ENCODE results near the gene KCNAB1.
A peak's percentile ranks its signal among the peaks of the same experiment; 100 is the strongest.

KCNAB1 gene

DNA sequence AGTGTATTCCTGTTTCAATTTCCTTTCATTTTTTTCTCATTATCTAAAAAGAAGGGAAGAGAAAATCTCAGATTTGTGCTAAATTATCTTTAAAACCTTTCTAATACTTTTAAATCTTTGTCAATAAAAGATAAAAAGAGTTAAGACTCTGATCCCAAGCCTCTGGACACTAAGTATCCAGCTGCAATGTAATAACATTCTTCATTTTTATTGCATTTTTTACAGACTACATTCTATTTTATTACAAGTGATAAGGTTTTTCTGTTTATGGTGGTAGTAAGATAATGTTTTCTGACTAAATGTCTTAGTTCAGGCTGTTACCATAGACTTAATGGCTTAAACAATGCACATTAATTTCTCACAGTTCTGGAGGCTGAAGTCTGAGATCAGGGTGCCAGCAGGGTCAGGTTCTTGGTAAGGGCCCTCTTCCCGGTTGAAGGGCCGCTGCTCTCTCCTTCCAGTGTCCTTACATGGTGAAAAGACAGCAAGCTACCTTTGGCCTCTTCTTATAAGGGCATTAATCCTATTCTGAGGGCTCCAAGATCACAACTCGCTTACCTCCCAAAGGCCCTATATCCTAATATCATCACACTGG, 19.7 kb downstream of the KCNAB1 start:
- DNase-seq: no peak

GRCh38 chr3:156142702-156143101, 22.3 kb downstream of the KCNAB1 start:
- peak; percentile 20 for DNase-seq

DNA sequence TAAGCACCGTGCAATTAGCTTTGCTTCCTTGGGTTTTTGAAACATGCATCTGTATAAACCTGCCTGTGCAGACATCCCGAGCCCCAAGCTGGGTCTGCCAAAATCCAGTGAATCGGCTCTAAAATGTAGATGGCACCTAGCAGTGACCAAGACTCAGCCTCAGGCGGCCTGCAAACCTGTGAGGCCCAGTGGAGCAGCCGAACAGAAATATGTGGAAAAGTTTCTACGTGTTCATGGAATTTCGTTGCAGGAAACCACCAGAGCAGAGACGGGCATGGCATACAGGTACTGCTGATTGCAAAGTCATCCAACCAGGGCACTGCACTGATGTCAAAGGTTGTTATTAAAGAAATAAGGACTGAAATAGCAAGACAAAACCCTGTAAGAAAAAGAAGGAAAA, 22.8 kb downstream of the KCNAB1 start:
- no peak for DNase-seq

GRCh38 chr3:156144060-156144459, 23.7 kb downstream of the KCNAB1 start:
- DNase-seq: no peak

- no peak for DNase-seq
Observed at GRCh38 chr3:156145866-156146265, 25.5 kb downstream of the KCNAB1 start.

- DNase-seq: no peak
Observed at GRCh38 chr3:156148345-156148945, 28.1 kb downstream of the KCNAB1 start.

- no peak for DNase-seq
Observed at GRCh38 chr3:156148946-156149381, 28.6 kb downstream of the KCNAB1 start.

DNA sequence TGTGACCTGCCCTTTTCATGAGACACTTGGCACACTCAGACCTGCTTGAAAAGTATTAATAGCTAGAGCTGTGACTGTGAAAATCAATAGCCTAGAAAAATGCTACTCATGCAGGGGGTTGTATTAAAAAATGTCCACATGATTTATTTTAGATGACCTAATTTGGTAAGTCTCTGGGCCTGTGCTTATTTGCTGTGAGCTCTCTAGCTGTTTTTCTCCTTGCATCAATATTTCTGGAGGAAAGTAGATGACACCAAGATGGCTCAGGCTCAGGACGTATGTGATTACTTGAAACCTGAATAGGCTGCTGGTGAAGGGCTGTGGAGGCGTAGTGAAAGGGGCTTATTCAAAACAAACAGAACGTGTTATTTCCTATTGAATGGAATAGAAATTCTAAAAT, 29.5 kb downstream of the KCNAB1 start:
- peak; percentile 17 for DNase-seq

- DNase-seq: peak; percentile 60
Observed at GRCh38 chr3:156150434-156151066, 30.2 kb downstream of the KCNAB1 start.

DNA sequence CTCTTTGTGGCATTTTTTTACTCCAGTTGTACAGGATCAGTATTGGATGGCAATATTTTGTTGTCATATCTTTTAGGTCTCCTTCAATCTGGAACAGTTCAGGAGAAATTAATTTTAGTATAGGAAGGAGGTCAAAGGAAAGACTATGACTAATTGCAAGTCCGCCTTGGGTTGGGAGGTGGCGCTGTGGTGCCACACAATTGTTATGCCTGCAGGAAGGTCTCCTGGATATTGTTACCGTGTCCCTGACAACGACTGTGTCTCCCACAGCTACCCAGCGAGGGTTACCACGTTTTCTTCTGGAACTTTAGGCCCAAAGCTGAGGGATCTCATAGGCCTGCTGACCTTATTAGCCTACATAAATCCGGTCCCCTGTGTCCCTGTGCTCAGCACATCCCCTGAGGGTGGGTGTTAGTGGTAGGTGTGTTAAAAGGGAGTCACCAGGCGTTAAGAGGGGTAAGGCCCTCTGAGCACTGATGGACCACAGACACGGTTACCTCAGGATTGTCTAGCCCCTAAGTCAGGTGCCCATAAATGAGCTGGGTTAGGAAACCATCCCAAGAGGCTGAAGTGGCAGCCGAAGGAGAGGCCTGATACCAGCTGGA, 31.5 kb downstream of the KCNAB1 start:
- peak; percentile 60 for DNase-seq

- DNase-seq: no peak
Observed at GRCh38 chr3:156158656-156159295, 38.4 kb downstream of the KCNAB1 start.

DNA sequence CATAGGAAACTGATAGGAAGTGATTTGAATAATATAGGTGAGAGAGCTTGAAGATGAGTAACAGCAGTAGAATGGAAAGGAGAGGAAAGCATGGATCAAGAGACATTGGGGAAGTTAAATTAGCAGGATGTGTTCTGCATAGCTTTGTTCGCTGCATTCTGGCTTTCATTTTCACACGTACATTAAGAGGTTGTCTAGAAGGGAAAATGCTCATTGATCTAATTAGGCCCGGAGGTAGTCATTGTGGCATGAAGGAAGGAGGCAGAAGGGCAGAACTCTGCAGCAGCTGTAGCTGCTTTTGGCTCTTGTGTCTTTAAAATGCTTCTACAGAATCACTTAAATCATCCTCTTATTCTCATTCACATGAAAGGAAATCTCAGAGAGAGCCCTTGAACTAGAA, 40.3 kb downstream of the KCNAB1 start:
- DNase-seq: no peak

DNA sequence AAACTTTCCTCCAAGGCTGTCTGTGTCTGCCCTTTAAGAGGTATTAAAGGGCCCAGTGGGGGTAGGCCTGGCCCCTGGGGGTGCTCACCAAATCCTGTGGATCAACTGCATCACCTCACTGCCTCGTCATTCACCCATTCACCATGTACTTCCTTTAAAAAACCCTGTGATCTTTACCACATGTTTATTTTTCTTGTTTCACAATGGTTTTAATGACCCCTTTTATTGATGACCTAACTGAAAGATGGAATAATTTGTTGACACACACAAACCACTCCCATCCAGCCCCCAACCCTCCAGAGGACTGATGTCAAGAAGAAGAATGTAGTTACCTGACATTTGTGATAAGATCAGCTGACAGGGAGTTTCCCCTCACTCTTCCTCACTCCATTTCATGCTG, 40.8 kb downstream of the KCNAB1 start:
- no peak for DNase-seq

DNA sequence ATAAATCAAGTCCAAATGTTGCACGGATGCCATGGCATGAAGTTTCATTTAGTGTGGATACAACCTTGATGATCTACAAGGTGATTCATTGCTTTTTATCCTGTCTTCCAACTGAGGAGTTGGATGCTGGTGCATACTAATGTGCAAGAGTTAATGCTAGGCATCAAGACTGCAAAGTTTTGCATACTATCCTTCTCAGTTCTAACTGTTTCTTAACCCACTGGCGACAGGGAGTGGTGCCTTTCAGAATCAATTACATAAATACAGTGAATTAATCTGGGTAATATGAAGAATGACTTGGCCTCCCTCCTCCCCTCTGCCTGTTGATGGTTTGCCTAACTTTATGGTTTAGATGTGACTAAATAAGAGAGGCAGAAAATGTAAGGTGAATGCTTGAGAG, 43.5 kb downstream of the KCNAB1 start:
- no peak for DNase-seq

DNA sequence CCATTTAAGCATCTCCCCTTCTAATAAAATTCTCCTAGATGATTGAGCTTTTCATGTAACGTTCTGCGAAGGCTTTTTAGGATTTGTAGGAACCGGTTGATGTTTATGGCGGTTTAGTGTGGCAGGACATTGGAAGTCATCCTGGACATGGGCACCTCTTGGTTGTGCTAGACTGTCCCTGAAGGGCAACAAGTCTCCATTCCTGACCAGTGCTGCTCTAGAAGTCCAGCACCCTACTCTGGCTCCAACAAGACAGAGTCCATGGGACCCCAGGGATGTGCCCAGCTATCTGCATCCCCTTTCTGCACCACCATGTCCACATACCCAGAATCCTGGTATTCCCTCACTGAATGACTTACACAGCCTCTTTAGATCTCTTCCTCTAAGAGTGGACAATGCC, 46.4 kb downstream of the KCNAB1 start:
- no peak for DNase-seq

GRCh38 chr3:156170571-156170970, 50.2 kb downstream of the KCNAB1 start:
- no peak for DNase-seq

- DNase-seq: no peak
Observed at GRCh38 chr3:156171281-156172267, 51.2 kb downstream of the KCNAB1 start.

GRCh38 chr3:156172536-156172935, 52.2 kb downstream of the KCNAB1 start:
- no peak for DNase-seq

DNA sequence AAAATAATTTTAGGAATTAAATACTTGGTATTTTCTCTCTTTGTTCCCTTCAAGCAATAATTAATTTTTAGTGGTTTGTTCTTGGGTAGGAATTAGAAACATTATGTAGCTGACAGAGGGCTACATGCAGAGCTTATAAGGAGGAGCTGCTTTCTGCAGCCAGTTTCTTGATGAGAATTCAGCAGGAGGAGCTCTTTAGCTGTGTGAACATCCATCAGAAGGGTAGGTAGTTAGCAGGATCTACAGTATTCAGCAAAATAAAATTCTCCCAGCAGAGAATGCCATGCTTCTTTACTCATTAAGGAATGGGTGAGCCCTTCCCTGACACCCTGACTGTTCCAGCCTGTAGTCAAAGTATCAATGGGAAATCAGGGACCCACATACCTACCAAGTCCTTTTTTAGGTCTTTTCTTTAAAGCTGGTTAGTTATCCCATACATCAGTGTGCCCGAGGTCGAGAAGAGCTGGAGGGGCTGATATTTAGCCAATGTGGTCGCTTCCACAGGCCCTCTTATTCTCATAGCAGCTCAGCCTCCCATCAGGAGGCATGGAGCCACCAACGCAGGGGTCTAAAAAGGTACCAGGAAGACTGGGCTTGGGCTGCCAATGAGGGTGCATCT, 54.0 kb downstream of the KCNAB1 start:
- peak; percentile 56 for DNase-seq

DNA sequence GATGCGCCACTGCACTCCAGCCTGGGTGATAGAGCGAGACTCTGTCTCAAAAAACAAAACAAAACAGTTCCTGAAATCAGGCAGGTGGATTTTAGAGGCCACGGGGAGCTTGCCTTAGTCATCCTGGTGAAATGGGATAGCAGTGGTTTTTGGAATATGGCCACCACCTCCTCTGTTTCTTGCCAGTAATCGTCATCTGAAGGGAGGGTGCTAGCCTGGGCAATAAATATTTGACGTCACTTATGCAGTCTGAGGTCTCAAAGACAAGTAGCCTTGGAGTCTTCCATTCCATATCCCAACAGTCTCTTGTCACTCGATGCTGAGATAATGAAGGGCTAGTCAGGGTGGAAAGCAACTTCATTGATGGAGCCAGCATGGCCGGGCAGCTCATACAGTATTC, 55.2 kb downstream of the KCNAB1 start:
- DNase-seq: no peak

GRCh38 chr3:156176048-156176447, 55.7 kb downstream of the KCNAB1 start:
- DNase-seq: no peak

Measured in fibroblast of skin of abdomen (primary cell).